ENCODE results near the gene ATAD3C. TPM values are rescaled to one million over a fixed set of nuclear protein-coding genes. Genes with fewer than 3 reads are reported as not detected.
A peak's percentile ranks its signal among the peaks of the same experiment; 100 is the strongest.

The ATAD3C gene
- total RNA-seq, 1 donor from 2014 or later, result 10.2 TPM

GRCh38 chr1:1435106-1435903, 14.2 kb upstream of the ATAD3C start, which contains the start of gene VWA1:
Gene VWA1, plus strand, starts transcription at chr1:1435690. Its CDS starts 59 bp downstream, at chr1:1435749.
- peaks cover 9% of the 10 kb centered on the region for H3K4me1 Mint-ChIP-seq (ENCODE audit: low read depth, unreplicated experiment)
- TF ChIP-seq CTCF (IDR thresholded peaks at IDR 0.05; ENCODE audit: partially characterized antibody, unreplicated experiment), result no peak
- H3K27me3 Mint-ChIP-seq (ENCODE audit: unreplicated experiment), result peaks cover 4% of the 10 kb centered on the region
- H3K27ac Mint-ChIP-seq (ENCODE audit: unreplicated experiment), result peak within 1 kb of the TSS; percentile 80
- H3K9me3 Mint-ChIP-seq (ENCODE audit: unreplicated experiment), result peaks cover 4% of the 10 kb centered on the region
- H3K36me3 Mint-ChIP-seq (ENCODE audit: unreplicated experiment), result no peaks in the 10 kb centered on the region
- peak within 1 kb of the TSS; percentile 90 for H3K4me3 Mint-ChIP-seq (ENCODE audit: unreplicated experiment)
- DNase-seq, result peak; percentile 75

GRCh38 chr1:1435911-1436629, 13.4 kb upstream of the ATAD3C start:
- H3K27ac Mint-ChIP-seq (ENCODE audit: unreplicated experiment), result no peak overlapping the region
- H3K4me3 Mint-ChIP-seq (ENCODE audit: unreplicated experiment), result peak overlapping the region; percentile 90
- H3K36me3 Mint-ChIP-seq (ENCODE audit: unreplicated experiment), result no peaks in the 10 kb centered on the region
- no peak for DNase-seq
- H3K27me3 Mint-ChIP-seq (ENCODE audit: unreplicated experiment), result peaks cover 7% of the 10 kb centered on the region
- H3K4me1 Mint-ChIP-seq (ENCODE audit: low read depth, unreplicated experiment), result peaks cover 11% of the 10 kb centered on the region
- TF ChIP-seq CTCF (IDR thresholded peaks at IDR 0.05; ENCODE audit: partially characterized antibody, unreplicated experiment), result no peak
- peaks cover 2% of the 10 kb centered on the region for H3K9me3 Mint-ChIP-seq (ENCODE audit: unreplicated experiment)

- H3K9me3 Mint-ChIP-seq (ENCODE audit: unreplicated experiment), result peaks cover 2% of the 10 kb centered on the region
- H3K36me3 Mint-ChIP-seq (ENCODE audit: unreplicated experiment), result no peaks in the 10 kb centered on the region
- DNase-seq, result no peak
- peaks cover 7% of the 10 kb centered on the region for H3K27me3 Mint-ChIP-seq (ENCODE audit: unreplicated experiment)
- peak overlapping the region; percentile 90 for H3K4me3 Mint-ChIP-seq (ENCODE audit: unreplicated experiment)
- peaks cover 11% of the 10 kb centered on the region for H3K4me1 Mint-ChIP-seq (ENCODE audit: low read depth, unreplicated experiment)
- no peak overlapping the region for H3K27ac Mint-ChIP-seq (ENCODE audit: unreplicated experiment)
- no peak for TF ChIP-seq CTCF (IDR thresholded peaks at IDR 0.05; ENCODE audit: partially characterized antibody, unreplicated experiment)
Measured at GRCh38 chr1:1436630-1437032, 12.9 kb upstream of the ATAD3C start.

- peaks cover 5% of the 10 kb centered on the region for H3K9me3 Mint-ChIP-seq (ENCODE audit: unreplicated experiment)
- DNase-seq, result no peak
- H3K27ac Mint-ChIP-seq (ENCODE audit: unreplicated experiment), result no peak overlapping the region
- no peak for TF ChIP-seq CTCF (IDR thresholded peaks at IDR 0.05; ENCODE audit: partially characterized antibody, unreplicated experiment)
- H3K4me1 Mint-ChIP-seq (ENCODE audit: low read depth, unreplicated experiment), result peaks cover 11% of the 10 kb centered on the region
- H3K4me3 Mint-ChIP-seq (ENCODE audit: unreplicated experiment), result no peak overlapping the region
- no peaks in the 10 kb centered on the region for H3K36me3 Mint-ChIP-seq (ENCODE audit: unreplicated experiment)
- H3K27me3 Mint-ChIP-seq (ENCODE audit: unreplicated experiment), result peaks cover 10% of the 10 kb centered on the region
Measured at GRCh38 chr1:1437033-1437903, 12.2 kb upstream of the ATAD3C start.

Data from glutamatergic neuron (in vitro differentiated cells).